Measurements from ENCODE around the gene CMKLR1. TPM values are rescaled to one million over a fixed set of nuclear protein-coding genes. Genes with fewer than 3 reads are reported as not detected.

Gene CMKLR1
- total RNA-seq, 1 experiment from 2014 or later = 0.12 TPM

- H3K27ac Mint-ChIP-seq (ENCODE audit: low read depth, unreplicated experiment) = no peak overlapping the region
- intact Hi-C loops (cut with micrococcal nuclease) = no loop called here
- H3K9me3 Mint-ChIP-seq (ENCODE audit: unreplicated experiment) = no peaks in the 10 kb centered on the region
- peaks cover 9% of the 10 kb centered on the region for H3K4me1 Mint-ChIP-seq (ENCODE audit: insufficient read depth, unreplicated experiment)
- POLR2A ChIA-PET = no interaction called here
- CTCF ChIA-PET = interaction anchor here (0.6 to 1.2 kb wide), 2 partner anchors 9 to 139 kb away, joined by 4 to 5 read pairs; no protein-coding TSS in a partner anchor
- no TSS peak for BruUV-seq (replicated peaks)
- peaks cover 5% of the 10 kb centered on the region for H3K36me3 Mint-ChIP-seq (ENCODE audit: insufficient read depth, unreplicated experiment)
- H3K27me3 Mint-ChIP-seq (ENCODE audit: insufficient read depth, unreplicated experiment) = peaks cover 28% of the 10 kb centered on the region
- TF ChIP-seq CTCF (IDR thresholded peaks at IDR 0.05; ENCODE audit: unreplicated experiment) = no peak
- no peak overlapping the region for H3K4me3 Mint-ChIP-seq (ENCODE audit: unreplicated experiment)
- no peak for DNase-seq (ENCODE audit: unreplicated experiment)
Measured at GRCh38 chr12:108317308-108318234, 21.5 kb downstream of the CMKLR1 start.

- intact Hi-C loops (cut with micrococcal nuclease) = no loop called here
- Mint-ChIP-seq H3K27ac (ENCODE audit: low read depth, unreplicated experiment) (no peak overlapping the region), H3K4me1 (ENCODE audit: insufficient read depth, unreplicated experiment) (peaks cover 11% of the 10 kb centered on the region), H3K9me3 (ENCODE audit: unreplicated experiment) (no peaks in the 10 kb centered on the region), H3K36me3 (ENCODE audit: insufficient read depth, unreplicated experiment) (peaks cover 5% of the 10 kb centered on the region), H3K4me3 (ENCODE audit: unreplicated experiment) (no peak overlapping the region), H3K27me3 (ENCODE audit: insufficient read depth, unreplicated experiment) (peaks cover 17% of the 10 kb centered on the region)
- no TSS peak for BruUV-seq (replicated peaks)
- ChIA-PET POLR2A (interaction anchor here (0.7 kb wide), 1 partner anchor 244 kb away, joined by 4 read pairs; no protein-coding TSS in a partner anchor), CTCF (interaction anchor here (1.2 kb wide), 1 partner anchor 141 kb away, joined by 5 read pairs; no protein-coding TSS in a partner anchor)
- no peak for DNase-seq (ENCODE audit: unreplicated experiment)
- no peak for TF ChIP-seq CTCF (IDR thresholded peaks at IDR 0.05; ENCODE audit: unreplicated experiment)
Measured at GRCh38 chr12:108316176-108317086, 22.7 kb downstream of the CMKLR1 start.

GRCh38 chr12:108315486-108316105 lies 23.5 kb downstream of the CMKLR1 start:
- Mint-ChIP-seq H3K4me3 (ENCODE audit: unreplicated experiment) (no peak overlapping the region), H3K36me3 (ENCODE audit: insufficient read depth, unreplicated experiment) (peaks cover 5% of the 10 kb centered on the region), H3K4me1 (ENCODE audit: insufficient read depth, unreplicated experiment) (peaks cover 11% of the 10 kb centered on the region), H3K27me3 (ENCODE audit: insufficient read depth, unreplicated experiment) (peaks cover 8% of the 10 kb centered on the region), H3K27ac (ENCODE audit: low read depth, unreplicated experiment) (no peak overlapping the region), H3K9me3 (ENCODE audit: unreplicated experiment) (no peaks in the 10 kb centered on the region)
- POLR2A ChIA-PET = interaction anchor here (0.7 kb wide), 1 partner anchor 243 kb away, joined by 4 read pairs; no protein-coding TSS in a partner anchor
- DNase-seq (ENCODE audit: unreplicated experiment) = no peak
- BruUV-seq (replicated peaks) = no TSS peak
- CTCF ChIA-PET = no interaction called here
- intact Hi-C loops (cut with micrococcal nuclease) = no loop called here
- no peak for TF ChIP-seq CTCF (IDR thresholded peaks at IDR 0.05; ENCODE audit: unreplicated experiment)
